ENCODE results near the gene DRD2.

- TF ChIP-seq MAX (IDR thresholded peaks at IDR 0.05; ENCODE audit: insufficient read depth, insufficient read length) (no peak), POLR2AphosphoS5 (IDR thresholded peaks at IDR 0.05; ENCODE audit: insufficient read depth, low read depth, low read length) (no peak), CTCF (IDR thresholded peaks at IDR 0.05; ENCODE audit: extremely low read depth in 1 of 2, insufficient read depth in 1 of 2, low read depth in 1 of 2, low read length in 2 of 2) (no peak), POLR2A (IDR thresholded peaks at IDR 0.05; ENCODE audit: low read depth, low read length) (no peak)
Observed at GRCh38 chr11:113488931-113489351, 13.7 kb upstream of the DRD2 start.

Data from endothelial cell of umbilical vein (primary cell).